ENCODE data around the gene C13orf46. TPM values are rescaled to one million over a fixed set of nuclear protein-coding genes. Genes with fewer than 3 reads are reported as not detected.
A peak's percentile ranks its signal among the peaks of the same experiment; 100 is the strongest.
"Not testable (repeated sequence)": the region's sequence is repeated elsewhere in the genome, so short reads cannot be mapped to it uniquely, and the experiment has no call there.

C13orf46 gene
- polyA plus RNA-seq, 10 donors = 0.20 to 0.45 (median 0.28) TPM

DNA sequence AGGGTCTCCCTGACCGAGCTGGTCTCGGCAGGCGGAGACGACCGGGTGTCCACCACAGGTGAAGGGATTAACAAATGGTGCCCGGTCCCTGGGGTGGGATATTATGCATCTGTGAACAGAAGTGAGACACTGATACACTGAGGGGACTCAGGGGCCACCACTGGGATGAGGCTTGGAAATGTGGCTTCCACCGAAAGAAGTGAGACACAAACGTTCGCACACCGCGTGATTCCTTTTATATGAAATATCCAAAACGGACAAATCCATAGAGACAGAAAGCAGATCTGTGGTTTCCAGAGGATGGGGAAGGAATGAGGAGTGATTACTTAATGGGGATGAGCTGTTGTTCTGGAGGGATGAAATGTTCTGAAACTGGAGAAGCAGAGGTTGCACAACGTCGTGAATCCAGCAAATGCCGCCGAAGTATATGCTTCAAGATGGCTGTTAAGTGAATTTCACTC lies 47.5 kb downstream of the C13orf46 start:
- DNase-seq = peak in 2 of 3 donors; percentile 50 to 68

DNA sequence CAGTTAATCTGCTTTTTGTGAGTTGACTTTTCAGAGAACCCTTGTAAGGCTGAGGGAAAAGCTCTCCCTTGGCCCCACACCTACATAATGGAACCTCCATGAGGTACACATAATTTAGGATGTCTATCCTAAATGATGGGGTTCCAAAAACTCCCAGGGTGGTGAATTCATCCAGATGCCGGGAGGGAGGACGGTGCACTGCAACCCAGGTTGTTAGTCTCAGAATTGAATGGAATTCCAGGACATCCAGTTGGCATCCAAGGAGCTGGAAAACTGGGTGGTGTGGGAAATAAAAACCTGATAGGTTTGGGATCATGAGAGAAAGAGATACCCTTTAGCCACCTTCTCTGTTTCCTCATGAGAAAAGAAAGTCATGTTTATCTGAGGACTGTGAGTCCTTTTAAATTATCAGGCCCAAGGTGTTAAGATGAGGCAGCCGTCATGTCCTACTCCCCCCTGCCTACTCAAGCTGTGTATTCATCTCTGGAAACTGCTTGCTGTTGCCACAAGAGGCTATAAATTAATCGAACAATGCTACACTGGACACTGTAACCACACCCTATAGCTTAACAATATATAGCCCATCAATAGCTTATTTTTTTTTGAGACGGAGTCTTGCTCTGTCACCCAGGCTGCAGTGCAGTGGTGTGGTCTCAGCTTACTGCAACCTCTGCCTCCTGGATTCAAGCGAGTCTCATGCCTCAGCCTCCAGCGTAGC lies 49.5 kb downstream of the C13orf46 start:
- DNase-seq = no peak

DNA sequence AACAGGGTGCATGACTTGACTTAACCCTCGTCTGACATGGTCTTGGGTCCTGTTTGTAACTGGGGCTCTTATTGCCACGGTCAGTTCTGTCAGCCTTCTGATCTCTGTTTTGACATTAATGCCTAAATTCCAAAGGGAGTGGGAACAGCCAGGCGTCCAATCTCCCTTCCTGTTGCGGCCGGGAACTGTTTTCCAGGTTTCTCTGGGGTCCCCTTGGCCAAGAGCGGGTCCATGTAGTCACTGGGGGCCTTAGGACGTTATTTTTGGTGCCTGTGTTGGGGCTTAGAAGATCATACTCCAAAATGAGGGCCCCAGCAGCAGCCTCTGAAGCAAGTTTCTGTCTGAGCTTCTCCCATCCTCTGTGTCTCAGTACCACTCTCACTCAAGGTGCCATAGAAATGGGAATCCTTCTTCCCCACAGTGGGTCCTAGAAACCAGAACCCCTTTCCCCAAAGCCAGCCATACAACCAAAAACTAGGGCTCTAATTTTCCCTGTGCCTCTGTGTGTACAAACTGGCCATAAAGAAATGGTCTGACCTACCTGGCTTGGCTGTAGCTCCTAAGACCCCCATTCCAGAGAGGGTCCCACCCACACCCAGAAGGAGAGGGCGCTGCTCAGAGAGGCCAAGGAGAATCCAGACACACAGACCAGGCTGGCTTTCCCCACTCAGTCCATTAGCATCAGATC lies 50.4 kb downstream of the C13orf46 start:
- DNase-seq = no peak

DNA sequence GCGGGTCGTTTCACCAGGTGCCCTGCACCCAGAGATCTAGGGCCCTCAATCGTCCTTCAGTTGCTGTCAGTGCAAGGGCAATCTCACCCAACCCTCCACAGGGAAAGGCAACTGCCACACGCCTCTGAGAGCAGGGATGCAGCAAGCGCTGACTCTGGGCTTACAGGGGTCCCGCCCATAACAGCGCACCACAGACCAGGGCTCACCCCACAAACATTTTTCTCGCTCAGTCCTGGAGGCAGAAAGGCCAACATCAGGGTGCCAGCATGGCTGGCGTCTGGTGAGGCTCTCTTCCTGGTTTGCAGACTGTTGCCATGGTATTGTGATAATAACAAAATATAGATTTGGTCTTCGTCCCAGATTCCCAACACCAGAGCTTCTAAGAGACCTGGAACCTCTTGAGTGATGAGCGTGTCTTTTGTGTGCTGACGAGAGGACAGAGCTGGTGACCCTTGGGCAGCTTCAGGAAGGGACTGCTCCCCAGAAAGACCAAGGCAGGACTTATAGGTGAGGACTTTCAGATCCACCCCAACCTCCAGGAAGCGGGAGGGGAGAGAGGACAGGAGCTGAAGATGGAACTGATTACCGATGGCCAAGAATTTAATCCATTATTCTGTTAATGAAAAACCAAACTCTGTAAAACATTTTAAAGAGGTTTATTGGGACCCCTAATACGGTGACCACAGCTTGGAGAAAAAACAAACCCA lies 51.3 kb downstream of the C13orf46 start:
- DNase-seq = no peak

DNA sequence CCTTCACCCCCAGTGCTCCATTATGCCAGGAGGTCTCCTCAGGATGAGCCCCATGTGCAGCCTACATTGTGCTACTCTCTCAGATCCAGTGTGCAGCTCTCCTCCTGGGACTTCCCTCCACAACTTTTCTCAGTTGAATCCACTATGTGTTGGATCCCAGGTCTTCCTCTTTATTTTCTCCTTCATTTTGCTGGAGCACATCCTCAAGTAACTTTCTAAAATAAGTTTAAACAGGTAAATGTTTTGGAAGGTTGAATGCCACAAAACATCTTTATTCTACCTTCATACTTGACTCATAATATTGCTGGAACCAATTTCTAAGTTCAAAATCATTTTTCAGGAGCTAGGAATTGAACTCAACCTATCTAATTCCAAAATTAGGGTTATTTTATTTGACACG lies 52.1 kb downstream of the C13orf46 start:
- DNase-seq = no peak

DNA sequence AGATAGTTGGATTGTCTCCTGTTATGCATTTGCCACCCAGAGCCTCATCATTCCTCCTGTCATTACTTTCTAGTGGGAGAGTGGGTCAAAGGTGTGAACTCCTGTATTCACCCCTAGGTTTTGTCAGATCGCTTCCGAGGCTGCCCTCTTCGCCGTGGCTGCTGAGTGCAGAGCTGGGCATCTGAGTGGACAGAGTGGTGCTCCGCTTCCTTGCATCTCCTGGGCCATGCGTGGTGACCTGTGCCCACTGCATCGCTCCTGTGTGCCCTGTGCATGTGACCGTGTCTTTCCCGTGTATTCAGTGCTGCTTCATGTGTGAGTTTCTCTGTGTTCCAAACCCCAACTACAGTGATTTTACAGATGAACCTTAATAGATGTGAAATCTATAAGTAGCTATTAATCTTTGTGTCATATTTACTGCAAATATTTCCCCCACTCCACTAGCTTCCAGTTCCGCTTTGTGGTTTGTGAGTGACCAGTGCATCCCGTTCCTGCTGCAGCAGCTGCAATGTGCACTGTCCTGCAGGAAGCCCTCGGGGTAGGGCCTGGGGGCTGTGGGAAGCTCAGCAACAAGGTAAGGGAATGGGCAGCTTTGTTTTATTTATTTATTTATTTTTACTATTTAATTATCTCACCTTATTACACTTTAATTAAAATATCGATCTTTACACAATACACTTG lies 53.1 kb downstream of the C13orf46 start:
- DNase-seq = no peak

DNA sequence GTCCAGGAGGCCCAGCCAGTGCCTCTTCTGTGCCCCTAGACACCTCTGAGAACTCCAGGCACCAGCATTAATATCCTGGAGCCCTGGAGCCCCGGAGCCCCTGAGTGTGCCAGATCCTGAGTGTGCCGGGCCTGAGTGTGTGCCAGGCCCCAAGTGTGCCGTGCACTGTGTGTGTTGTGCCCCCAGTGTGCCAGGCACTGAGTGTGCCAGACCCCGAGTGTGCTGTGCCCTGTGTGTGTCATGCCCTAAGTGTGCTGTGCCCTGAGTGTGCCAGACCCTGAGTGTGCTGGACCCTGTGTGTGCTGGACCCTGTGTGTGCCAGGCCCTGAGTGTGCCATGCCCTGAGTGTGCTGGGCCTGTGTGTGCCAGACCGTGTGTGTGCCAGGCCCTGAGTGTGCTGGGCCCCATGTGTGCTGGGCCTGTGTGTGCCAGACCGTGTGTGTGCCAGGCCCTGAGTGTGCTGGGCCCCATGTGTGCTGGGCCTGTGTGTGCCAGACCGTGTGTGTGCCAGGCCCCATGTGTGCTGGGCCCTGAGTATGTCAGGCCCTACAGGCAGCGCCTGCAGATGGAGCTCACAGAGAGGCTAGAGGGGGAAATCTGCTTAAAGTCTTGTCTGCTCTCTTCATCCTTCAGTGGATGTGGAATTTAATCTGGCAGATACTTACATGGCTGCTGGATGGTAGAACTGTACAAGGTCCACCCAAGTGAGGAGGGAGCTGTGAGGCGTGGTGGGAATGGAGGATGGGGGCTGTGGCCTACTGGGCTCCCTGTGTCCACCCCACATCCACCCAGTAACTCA lies 53.9 kb downstream of the C13orf46 start:
- DNase-seq = no peak

DNA sequence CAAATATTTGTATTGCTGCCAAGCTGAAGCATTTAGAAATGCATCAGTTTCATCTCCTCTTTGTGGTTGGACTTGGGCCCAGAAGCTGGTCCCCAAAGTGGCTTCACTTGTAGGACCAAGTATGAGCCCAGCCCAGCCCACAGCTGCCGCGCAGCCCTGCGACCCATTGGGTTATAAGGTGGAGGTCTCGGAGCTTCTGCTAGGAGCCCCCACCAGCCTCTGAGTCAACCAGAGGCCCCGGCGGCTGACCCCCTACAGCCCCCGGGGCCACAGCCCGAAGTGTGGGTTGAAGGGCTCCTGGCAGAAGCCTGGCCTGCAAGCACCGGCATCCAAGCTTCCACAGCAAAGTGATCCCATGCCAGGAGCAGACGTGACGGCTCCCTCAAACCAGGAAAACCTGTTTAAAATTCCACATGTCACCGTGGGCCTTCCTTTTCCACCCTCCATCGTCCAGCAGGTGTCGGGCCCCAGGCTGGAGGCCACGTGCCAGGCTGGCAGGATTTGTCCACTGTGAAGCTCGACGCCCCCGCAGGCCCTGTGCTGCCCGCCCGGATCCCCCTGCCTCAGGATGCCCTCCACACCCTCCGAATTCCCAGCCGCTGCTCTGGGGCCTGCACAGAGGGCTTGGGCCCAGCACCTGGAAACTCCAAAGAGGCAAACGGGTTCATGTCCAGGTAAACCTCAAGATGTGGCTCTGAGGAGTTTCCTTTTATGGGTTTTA lies 54.7 kb downstream of the C13orf46 start:
- DNase-seq = no peak

DNA sequence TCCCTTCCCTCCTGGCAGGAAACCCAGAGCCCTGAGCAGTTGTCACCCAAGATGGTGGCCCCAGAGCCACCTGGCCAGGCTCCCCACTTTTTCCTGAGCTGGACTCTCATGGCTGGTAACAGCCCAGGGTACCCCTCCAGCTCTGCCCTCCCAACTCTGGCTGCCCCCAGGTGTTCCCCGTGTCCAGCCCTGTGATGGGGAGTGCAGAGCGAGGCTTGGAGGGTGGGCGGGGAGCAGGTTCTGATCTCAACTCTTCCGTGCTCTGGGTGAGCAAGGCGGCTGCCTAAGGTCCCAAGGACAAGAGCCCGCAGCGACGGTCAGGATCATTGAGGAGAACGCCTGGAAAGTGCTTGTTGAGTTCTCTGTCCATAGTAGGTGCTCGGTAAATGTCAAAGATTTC lies 55.3 kb downstream of the C13orf46 start:
- DNase-seq = no peak

DNA sequence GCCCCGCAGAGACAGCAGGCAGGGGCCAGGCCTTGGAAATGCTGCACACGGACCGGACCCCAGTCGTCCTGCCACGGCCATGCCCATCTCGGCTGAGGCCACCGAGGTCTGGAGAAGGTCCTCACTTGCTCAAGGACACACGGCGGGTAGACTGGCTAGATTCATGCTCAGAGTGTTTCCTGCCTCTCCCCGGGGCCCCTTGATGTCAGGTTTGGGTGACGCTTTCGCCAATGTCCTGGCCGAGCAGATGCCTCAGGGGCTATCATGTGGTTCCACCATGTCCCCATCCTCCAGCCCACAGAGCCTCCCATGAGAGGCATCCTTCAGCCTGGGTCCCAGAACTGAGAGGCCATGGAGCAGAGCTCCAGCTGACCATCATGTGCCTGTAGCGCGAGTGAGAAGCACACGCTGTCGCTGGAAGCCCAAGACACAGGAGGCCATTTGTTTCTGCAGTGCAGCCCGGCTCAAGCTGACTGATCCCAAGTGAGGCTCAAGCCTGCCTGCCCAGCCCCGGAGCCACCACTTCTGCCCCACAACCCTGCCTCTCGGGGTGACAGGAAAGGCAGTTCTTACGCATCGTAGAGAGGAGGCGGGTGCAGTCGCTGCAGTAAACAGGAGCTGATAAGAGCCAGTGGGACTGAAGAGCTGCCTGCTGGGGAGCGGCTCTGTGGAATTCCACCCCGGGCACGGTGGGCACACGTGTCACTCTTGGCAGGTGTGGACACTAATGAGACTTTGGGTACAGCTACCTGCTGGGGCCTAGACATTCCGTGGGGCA lies 56.1 kb downstream of the C13orf46 start:
- DNase-seq = no peak

DNA sequence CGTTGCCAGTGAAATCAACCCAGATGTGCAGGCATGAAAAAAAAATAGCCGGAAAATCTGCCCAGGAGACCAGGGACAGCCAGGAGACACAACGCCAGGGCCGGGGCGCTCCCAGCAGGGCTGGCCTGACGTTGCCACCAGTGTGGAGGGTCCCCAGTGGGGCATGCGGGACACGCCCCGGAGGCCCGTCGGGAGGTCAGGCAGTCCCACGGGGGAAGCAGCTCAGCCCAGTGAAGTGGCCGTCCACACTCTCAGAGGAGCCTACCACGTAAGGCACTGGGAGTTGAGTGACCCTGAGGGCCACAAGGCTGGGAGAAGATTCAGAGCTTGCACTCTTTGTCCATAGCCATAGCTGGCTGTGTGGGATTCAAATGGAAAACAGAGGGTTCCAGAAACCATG lies 56.8 kb downstream of the C13orf46 start:
- no peak for DNase-seq

DNA sequence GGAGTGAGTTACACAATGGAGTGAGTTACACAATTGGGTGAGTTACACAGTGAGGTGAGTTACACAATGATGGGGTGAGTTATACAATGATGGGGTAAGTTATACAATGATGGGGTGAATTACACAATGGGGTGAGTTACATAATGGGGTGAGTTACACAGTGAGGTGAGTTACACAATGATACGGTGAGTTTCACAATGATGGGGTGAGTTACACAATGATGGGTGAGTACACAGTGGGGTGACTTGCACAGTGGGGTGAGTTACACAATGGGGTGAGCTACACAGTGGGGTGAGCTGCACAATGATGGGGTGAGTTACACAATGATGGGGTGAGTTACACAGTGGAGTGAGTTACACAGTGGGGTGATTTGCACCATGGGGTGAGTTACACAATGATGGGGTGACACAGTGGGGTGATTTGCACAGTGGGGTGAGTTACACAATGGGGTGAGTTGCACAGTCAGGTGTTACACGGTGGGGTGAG lies 57.5 kb downstream of the C13orf46 start:
- DNase-seq = no peak

DNA sequence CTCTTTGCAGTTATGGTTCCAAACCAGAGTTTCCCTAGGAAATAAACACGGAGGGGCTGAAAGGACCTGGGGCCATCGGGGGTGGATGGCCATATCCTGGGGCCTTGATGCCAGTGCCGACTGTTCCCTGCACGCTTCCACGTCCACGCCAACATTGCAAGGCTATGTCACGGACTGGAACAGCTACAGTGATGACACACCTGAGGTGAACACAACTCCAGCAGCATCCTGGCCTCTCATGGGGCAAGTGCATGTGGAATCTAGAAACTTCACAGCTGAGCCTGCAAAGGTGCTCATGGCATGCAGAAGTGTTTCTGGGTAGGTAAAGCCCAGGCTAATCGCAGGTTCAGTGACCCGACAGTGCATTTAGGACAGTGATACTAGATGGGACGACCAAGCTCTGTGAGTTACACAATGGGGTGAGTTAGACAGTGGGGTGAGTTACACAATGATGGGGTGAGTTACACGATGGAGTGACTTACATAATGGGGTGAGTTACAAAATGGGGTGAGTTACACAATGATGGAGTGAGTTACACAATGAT lies 58.0 kb downstream of the C13orf46 start:
- DNase-seq = no peak

DNA sequence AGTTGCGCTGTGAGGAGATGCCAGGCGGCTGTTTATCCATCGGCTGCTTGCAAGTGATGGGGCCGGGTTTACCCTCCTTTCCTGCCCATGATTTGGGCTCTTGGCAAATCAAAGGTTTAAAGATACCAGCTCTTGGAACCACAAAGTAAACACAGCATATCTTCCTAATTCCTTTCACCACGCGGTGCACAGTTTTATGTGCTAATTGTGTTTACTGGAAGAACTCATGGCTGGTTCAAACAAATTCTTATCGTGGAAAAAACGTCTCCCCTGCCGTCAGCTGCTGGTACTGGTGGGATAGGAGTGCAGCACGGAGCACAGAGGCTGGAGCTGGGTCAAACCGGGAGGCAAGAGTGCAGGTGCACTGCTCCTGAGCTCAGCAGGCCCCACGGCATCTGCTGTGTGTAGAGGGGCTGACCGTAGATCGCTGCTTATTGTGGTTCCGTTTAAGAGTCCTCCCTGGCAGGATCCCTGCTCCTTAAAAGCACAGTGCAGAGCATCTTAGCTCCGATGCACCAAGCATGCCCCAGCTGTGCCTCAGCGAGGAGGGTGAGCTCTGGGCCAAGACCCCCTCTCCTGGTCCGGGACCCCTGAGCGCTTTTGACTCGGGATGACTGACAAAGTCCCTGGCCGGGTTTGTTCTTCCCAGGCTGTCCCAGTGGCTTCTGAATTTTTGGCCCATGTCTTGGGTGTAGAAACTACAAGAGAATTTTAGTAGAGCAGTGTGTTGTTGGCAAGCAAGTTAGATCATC lies 58.7 kb downstream of the C13orf46 start:
- no peak for DNase-seq

DNA sequence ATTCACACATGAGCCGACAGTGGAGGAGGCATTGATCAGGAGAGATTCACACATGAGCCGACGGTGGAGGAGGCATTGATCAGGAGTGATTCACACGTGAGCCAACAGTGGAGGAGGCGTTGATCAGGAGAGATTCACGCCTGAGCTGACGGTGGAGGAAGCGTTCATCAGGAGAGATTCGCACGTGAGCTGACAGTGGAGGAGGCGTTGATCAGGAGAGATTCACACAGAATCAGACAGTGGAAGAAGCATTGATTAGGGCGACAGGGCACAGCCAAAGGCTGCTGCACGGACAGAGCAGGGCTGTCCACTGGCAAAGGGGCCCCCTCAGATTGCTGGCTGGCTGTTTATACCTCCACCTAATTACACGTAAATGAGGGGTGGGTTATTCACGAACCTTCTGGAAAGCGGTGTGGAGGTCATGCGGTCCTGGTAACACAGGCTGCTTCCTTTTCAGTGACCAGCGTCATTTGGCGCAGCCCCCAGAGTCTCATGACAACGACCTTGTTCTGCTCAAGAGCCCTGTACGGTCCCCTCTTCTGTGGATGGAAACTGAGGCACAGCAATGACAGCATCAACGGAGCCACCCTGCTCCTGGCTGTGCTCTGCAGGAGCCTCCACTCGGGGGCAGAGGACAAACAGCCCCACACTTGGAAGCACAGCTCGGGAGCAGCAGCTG lies 59.4 kb downstream of the C13orf46 start:
- no peak for DNase-seq

DNA sequence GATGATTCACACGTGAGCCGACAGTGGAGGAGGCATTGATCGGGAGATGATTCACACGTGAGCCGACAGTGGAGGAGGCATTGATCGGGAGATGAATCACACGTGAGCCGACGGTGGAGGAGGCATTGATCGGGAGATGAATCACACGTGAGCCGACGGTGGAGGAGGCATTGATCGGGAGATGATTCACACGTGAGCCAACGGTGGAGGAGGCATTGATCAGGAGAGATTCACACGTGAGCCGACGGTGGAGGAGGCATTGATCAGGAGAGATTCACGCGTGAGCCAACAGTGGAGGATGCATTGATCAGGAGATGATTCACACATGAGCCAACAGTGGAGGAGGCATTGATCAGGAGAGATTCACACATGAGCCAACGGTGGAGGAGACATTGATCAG lies 60.0 kb downstream of the C13orf46 start:
- not testable (repeated sequence) for DNase-seq

DNA sequence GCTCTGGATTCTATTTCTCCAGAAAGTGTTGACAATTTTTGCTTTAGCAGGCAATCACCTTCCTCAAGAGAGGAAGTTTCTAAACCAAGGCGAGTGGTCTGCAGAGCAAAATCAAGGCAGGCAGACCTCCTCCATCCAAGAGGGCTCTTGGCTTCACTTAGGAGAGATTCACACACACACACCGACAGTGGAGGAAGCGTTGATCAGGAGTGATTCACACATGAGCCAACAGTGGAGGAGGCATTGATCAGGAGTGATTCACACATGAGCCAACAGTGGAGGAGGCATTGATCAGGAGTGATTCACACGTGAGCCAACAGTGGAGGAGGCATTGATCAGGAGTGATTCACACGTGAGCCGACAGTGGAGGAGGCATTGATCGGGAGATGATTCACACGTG lies 60.5 kb downstream of the C13orf46 start:
- not testable (repeated sequence) for DNase-seq

DNA sequence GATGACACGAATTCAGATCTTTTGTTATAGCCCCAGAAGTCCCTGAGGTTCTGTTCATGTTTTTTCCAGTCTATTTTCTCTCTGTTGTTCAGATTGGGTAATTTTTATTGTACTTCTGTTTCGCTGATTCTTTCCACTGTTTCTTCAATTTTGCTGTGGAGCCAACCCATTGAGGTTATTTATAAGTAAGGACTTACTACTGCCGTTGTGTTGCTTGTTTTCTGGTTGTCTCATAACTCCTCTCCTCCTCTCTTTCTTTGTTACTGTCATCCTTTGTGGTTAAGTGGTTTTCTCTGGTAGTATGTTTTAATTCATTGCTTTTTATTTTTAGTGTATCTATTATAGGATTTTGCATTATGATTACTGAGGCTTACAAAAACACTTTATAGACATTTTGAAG lies 61.3 kb downstream of the C13orf46 start:
- DNase-seq = no peak

Measured in muscle of back (tissue), 11 donors.